CD4-positive, alpha-beta T cell treated with Interferon gamma for 1 hour (primary cell): ENCODE data around the gene CSN2.
"Not testable (repeated sequence)": the region's sequence is repeated elsewhere in the genome, so short reads cannot be mapped to it uniquely, and the experiment has no call there.

Experiments used
- DNase-seq: peaks from one replicate; pipeline ENCODE4 v3.0.0-alpha.2; 2020

Gene CSN2, protein sequence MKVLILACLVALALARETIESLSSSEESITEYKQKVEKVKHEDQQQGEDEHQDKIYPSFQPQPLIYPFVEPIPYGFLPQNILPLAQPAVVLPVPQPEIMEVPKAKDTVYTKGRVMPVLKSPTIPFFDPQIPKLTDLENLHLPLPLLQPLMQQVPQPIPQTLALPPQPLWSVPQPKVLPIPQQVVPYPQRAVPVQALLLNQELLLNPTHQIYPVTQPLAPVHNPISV

GRCh38 chr4:69965628-69966027, at the start of gene CSN2:
TSS of gene CSN2 (minus strand) at chr4:69965728. CDS start at chr4:69960995, 4,733 bp downstream.
- no peak for DNase-seq

DNA sequence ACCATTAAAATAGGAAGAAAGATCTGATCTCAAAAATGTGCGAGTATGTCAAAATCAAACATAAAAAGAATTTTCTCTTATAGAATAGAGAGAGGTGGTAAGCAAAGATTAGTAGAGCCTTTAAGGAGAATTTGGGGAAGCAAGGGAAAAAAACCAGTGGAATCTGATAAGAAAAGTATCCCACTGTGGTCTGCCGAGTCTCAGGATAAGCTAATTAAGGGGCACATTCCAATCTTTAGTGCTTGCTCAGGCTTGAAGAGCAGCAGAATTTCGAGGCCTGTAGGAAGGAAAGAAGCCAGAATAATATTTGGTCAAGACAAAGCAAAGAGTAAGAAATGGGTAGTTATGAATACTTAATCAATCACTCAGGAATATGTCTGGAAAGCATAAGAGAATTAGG, 43.2 kb upstream of the CSN2 start:
- no peak for DNase-seq

DNA sequence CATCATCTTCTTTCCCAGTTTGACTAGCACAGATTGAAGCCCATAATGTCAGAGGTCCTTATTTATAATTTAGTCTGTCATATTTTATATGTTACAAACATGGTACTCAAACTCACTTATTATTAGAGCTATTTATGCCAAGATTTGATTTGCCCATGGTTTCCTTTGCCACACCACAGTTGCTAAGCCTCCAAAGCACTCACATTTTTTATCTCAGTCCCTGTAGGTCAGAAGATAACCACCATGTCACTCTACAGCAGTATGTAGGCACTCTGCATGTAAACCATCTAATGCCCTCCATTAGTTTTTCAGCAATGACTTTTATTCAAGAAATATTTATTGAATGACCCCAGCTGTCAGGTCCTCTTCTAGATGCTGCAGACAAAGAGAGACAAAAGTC, 37.0 kb upstream of the CSN2 start:
- DNase-seq: no peak

- DNase-seq: no peak
Measured at GRCh38 chr4:70000711-70001110, 35.2 kb upstream of the CSN2 start.

- no peak for DNase-seq
Measured at GRCh38 chr4:69999420-69999819, 33.9 kb upstream of the CSN2 start.

DNA sequence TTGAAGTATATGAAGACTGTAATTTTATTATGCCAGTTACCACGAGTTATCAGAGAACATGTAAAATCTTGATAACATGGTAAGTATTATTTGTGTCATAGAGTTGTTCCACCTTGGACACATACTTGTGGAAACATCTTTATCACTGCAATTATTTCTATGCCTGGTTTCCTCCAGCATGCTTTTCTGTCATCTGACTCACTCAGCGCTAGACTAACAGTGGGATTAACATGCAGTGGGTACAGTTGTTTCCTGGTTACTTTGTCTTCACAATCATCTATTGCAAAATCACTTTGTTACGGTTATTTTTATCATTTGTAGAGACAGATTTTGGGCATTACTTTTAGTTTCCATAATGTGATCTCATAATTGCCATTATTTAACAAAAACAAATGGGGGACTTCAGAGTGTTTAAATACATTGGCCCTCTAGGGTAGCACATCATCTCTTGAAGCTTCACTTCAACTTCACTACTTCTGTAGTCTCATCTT, 30.0 kb upstream of the CSN2 start, which contains the start of gene STATH:
STATH (plus strand) TSS at position 441 of the 491 bp plus-strand sequence. CDS start 2,472 bp downstream, outside the sequence.
- no peak for DNase-seq

DNA sequence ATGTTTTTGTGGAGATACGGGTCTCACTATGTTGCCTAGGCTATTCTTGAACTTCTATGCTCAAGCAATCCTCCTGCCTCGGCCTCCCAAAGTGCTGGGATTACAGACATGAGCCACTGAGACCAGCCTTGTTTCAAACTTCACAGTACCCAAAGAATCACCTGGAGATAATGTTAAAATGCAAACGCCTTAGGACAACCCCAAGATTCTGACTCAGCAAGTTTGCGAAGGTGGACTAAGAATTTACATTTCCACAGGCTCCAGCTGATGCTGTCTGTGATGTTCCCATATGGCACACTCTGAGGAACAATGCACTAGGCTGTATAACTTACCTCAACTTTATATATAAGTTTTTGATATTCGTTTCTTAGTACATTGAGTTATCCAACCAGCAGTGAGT, 29.3 kb upstream of the CSN2 start:
- DNase-seq: no peak

DNA sequence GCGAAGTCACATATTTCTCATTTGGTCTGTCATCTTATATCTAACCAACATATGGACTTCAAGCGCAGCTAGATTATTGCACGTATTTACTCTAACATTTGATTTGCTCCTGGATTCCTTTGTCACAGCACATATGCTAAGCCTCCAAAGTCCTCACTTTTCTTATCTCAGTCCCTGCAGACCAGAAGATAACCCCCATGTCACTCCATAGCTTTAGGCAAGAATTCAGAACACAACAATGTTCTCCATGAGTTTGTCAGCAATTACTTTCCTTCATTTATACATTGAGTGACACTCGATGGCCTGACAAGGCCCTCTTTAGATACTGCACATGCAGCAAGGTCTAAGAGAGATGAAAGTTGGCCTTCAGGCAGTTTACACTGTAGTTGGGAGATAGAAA, 25.5 kb upstream of the CSN2 start:
- no peak for DNase-seq

DNA sequence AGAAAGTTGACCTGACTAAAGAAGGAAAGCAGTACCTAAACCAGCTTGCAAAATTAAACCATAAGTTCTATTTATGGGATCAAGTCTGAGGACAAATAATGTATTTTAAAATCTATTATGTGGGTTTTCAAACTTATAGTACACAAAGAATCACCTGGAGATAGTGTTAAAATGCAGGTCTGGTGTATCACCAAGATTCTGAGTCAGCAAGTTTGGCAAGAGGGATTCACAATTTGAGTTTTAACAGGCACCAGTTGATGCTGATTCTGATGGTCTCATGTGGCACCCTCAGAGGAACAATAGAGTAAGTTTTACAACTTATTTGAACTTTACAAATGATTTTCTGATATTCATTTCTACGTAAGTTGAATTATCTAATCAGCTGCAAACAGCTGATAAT, 21.1 kb upstream of the CSN2 start:
- DNase-seq: no peak

DNA sequence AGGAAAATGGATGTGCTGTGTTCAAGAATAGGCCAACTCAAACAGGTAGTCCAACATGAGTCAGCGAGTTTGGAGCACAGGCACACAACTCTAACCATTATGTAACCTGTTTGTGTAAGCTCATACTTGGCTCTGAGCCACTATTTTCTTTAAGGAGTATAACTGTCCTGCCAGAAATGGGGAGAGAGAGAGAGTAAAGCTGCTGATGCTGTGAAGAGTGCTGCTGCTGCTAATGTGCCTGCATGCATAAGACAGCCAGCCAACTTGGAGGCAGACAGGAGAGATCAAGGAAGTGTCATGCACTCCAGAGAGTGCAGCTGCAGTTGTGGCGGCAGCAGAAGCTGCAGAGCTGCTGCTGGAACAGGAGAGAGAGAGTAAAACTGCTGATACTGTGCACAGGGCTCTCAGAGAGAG, 18.5 kb upstream of the CSN2 start:
- no peak for DNase-seq

DNA sequence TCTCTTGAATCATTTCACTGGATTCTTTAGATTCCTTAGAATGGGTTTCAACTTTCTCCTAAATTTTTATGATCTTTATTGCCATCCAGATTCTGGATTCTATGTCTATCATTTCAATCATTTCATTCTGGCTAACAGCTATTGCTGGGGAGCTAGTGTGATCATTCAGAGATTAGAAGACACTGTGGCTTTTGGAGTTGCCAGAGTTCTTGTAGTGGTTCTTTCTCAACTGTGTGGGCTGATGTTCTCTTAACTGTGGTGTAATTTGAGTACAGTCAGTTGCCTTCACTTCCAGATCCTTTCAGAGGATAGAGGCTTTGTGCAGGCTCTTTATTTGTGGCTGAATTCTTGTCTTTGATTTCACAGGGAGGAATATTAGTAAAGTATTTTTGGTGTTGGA, 12.1 kb upstream of the CSN2 start:
- no peak for DNase-seq

GRCh38 chr4:69974631-69975030, 9.1 kb upstream of the CSN2 start:
- DNase-seq: no peak

- DNase-seq: no peak
Measured at GRCh38 chr4:69970071-69970470, 4.5 kb upstream of the CSN2 start.

DNA sequence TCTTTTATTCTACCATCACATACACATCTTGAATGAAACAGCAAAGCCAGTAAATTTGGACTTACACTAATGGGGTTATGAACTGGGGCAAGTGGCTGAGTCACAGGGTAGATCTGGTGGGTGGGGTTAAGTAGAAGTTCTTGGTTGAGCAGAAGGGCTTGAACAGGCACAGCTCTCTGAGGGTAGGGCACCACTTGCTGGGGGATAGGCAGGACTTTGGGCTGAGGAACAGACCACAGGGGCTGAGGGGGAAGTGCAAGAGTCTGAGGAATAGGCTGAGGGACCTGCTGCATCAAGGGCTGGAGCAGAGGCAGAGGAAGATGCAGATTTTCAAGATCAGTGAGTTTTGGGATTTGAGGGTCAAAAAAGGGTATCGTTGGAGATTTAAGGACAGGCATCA, 8.3 kb downstream of the CSN2 start:
- no peak for DNase-seq

DNA sequence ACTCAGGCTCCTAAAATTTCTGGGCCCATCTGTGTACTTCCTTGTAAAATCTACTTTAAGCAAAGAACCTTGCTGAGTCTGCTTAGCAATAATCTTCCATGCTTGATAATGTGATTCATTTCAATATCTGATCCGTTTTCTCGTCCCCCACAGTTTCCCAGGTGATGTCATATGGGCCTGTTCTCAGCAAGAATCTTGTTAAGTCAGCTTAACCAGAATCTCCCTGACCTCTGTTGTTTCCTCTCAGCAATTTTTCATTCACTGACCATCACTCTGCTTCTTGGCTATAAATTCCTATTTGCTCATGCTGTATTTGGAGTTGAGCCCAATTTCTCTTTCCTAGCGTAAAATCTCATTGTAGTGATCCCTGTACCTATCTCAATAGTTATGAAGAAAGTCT, 13.9 kb downstream of the CSN2 start:
- no peak for DNase-seq

DNA sequence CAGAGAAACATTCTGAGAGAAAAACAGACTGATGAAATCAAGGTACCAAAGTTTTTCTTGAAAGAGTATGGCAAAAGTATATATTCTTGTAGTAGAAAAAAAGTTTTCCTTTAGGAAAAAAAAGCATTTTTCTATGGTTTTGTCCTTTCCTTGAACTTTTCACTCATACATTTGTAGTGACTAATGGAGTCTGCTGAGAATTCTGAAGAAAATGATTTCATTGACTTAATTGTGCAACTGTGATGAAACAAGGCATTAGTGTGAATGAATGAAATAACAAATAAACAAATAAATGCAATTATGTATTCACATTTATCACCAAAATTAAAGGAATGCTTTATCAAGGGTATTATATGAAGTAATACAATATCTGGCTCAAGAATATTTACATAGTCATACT, 29.0 kb downstream of the CSN2 start:
- no peak for DNase-seq

- DNase-seq: no peak
Measured at GRCh38 chr4:69934150-69934549, 31.4 kb downstream of the CSN2 start.

- DNase-seq: no peak
Measured at GRCh38 chr4:69930768-69931167, 34.8 kb downstream of the CSN2 start, which contains the start of gene CSN1S1. TSS of gene CSN1S1 (plus strand) at chr4:69931068. CDS start at chr4:69932556, 1,488 bp downstream.

DNA sequence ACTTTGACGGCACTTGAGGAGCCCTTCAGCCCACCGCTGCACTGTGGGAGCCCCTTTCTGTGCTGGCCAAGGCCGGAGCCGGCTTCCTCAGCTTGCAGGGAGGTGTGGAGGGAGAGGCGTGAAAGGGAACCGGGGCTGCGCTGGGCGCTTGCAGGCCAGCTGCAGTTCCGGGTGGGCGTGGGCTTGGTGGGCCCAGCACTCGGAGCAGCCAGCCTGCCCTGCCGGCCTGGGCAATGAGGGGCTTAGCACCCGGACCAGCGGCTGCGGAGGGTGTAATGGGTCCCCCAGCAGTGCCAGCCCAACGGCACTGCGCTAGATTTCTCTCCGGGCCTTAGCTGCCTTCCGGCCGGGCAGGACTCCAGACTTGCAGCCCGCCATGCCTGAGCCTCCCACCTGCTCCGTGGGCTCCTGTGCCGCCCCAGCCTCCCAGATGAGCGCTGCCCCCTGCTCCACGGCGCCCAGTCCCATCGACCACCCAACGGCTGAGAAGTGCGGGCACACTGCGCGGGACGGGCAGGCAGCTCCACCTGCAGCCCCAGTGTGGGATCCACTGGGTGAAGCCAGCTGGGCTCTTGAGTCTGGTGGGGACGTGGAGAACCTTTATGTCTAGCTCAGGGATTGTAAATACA, 41.6 kb downstream of the CSN2 start:
- DNase-seq: not testable (repeated sequence)

DNA sequence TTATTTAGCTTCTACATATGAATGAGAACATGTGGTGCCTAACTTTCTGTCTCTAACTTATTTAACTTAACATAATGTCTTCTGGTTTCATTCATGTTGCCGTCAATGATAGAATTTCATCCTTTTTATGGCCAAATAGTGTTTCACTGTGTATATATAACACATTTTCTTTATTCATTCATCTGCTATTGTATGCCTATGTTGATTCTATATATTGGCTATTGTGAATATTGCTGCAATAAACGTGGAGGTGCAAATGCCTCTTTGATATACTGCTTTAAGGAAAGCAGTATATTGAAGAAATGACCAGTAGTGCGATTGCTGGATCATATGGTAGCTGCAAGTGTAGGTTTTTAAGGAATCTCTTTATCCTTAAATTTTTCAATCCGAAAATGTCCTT, 44.7 kb downstream of the CSN2 start:
- DNase-seq: no peak

DNA sequence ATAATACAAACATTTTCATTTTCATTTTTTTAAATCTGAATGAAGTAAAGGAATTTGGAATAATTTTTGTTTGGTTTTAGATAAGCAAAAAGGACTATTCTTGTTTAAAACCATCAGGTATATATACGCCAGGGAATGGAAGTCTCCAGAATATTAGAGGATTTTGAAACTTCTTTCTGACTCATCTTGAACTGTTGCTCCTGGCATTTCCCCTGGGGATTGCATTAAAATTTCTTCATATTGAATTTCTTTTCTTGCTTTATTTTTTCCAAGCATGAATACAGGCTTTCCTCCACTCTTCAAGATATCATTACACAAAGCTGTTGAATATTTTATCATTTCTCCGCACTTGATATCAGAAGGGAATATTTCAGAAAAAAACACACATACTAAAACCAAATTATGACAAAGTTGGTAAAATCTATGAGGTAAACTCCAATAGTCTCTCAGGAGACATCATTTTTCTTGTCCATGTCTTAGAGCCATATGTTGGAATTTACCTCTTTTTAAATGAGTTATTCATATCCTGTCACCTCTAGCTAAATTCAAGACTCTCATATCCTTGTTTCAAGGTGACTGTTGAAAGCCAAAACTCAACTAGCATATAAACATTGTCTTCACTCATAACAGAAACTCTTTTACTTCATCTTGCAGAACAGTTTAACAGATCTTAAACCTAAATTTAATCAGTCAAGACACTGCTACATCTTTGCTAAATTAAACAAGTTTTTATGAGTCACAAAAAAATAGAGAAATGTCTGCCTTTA, 55.3 kb downstream of the CSN2 start:
- DNase-seq: no peak

- DNase-seq: no peak
Measured at GRCh38 chr4:69909195-69909594, 56.3 kb downstream of the CSN2 start.

GRCh38 chr4:69907151-69907550, 58.4 kb downstream of the CSN2 start:
- DNase-seq: no peak
